ENCODE data around the gene DIAPH2. TPM values are rescaled to one million over a fixed set of nuclear protein-coding genes. Genes with fewer than 3 reads are reported as not detected.

The DIAPH2 gene
- total RNA-seq, 1 donor from 2014 or later: 34.2 TPM

DNA sequence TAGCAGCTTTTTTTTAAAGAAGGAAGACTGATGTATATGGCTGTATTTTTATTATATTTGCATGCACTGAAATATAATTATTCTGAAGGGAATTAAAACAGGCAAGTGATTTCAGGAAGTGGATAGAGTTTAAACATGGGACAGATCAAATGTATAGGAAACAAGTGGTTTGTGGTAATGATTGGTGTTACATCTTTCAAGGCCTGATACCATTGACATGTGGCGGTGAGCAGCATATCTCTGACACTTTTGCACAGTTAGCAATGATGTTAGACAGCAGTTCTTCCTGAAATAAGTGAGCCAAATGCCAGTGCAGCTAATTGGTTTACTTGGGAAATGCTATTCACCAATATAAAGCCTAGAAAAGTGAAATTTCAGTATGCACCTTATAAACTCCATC, 471.2 kb downstream of the DIAPH2 start:
- intact Hi-C loops (cut with DNase I): no loop called here
- DNase-seq (no peak), ATAC-seq (no peak)

DNA sequence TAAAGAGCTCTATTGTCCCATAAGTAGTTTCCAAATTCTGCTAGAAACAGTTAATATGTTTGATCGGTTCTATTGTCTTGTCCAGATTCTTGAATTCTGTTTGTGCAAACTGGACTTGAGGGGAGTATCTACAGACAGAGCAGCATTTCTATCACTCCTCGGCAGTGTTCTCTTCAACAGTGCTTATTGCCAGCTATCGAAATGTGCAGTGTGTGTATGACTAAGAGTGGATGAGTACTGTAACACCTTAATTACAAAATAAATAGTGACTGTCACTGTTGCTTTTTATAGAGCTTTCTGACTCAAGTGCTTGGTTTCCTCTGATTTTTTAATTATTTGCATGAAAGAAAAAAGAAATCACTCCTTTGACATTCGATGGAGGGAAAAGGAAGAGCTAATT, 473.6 kb downstream of the DIAPH2 start:
- intact Hi-C loops (cut with DNase I): no loop called here
- DNase-seq (no peak), ATAC-seq (no peak)
- TF ChIP-seq, protein P1, sequence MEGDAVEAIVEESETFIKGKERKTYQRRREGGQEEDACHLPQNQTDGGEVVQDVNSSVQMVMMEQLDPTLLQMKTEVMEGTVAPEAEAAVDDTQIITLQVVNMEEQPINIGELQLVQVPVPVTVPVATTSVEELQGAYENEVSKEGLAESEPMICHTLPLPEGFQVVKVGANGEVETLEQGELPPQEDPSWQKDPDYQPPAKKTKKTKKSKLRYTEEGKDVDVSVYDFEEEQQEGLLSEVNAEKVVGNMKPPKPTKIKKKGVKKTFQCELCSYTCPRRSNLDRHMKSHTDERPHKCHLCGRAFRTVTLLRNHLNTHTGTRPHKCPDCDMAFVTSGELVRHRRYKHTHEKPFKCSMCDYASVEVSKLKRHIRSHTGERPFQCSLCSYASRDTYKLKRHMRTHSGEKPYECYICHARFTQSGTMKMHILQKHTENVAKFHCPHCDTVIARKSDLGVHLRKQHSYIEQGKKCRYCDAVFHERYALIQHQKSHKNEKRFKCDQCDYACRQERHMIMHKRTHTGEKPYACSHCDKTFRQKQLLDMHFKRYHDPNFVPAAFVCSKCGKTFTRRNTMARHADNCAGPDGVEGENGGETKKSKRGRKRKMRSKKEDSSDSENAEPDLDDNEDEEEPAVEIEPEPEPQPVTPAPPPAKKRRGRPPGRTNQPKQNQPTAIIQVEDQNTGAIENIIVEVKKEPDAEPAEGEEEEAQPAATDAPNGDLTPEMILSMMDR (IDR thresholded peaks at IDR 0.05): no peak
- no peak overlapping the region for H3K27ac ChIP-seq
- no peaks in the 10 kb centered on the region for H3K4me1 ChIP-seq
- H3K27me3 ChIP-seq (ENCODE audit: low read depth): no peaks in the 10 kb centered on the region
- H3K36me3 ChIP-seq: no peaks in the 10 kb centered on the region
- no peaks in the 10 kb centered on the region for H3K9me3 ChIP-seq
- H3K4me3 ChIP-seq: no peak overlapping the region

More for the DNA sequence above, 471.2 kb downstream of the DIAPH2 start:
- H3K36me3 ChIP-seq: no peaks in the 10 kb centered on the region
- TF ChIP-seq, protein P1 (IDR thresholded peaks at IDR 0.05): no peak
- H3K4me3 ChIP-seq: no peak overlapping the region
- no peak overlapping the region for H3K27ac ChIP-seq
- H3K27me3 ChIP-seq (ENCODE audit: low read depth): no peaks in the 10 kb centered on the region
- no peaks in the 10 kb centered on the region for H3K4me1 ChIP-seq
- no peaks in the 10 kb centered on the region for H3K9me3 ChIP-seq

DNA sequence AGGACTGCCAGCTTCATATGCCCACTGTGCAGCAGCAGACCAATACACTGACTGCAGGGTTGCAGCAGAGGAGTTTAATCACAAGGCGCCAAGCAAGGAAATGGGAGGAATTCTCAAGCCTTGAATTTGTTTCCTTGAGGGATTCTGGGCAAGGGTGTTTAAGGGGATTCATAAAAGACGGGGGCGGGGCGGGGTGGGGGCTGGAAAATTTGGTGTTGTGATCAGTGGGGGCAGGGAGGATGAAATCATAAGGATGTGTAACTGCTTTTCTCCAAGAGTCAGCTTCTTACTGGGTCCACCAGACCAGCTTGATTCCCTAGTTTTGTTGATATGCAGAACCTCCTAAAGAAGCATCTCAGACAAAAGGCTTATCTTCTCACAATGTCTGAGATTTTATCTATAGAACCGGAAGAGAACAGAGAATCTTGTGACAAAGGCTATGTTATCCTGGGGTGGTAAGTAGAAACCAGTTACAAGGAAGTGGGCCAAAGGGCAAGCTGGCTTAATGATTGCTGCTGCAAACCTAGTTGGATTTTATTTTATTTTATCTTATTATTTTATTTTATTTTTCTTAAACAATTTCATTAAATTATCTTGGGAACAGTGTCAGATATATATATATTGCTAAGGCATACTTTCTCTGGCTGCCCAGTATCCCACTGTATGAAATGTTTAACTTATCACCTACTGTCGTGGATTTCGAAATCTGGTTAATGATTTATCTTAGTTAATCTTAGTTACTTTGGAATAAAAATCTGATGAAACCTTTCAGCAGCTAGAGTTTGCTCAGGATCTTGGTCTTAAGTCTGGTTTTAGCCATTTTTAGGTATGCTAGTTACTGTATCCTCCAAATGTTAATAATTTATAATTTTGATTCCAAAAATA, 475.5 kb downstream of the DIAPH2 start:
- no peak overlapping the region for H3K27ac ChIP-seq
- no peaks in the 10 kb centered on the region for H3K36me3 ChIP-seq
- H3K27me3 ChIP-seq (ENCODE audit: low read depth): no peaks in the 10 kb centered on the region
- ATAC-seq (no peak), DNase-seq (no peak)
- H3K4me3 ChIP-seq: no peak overlapping the region
- TF ChIP-seq, protein P1 (IDR thresholded peaks at IDR 0.05): no peak
- H3K9me3 ChIP-seq: no peaks in the 10 kb centered on the region
- intact Hi-C loops (cut with DNase I): no loop called here
- no peaks in the 10 kb centered on the region for H3K4me1 ChIP-seq

DNA sequence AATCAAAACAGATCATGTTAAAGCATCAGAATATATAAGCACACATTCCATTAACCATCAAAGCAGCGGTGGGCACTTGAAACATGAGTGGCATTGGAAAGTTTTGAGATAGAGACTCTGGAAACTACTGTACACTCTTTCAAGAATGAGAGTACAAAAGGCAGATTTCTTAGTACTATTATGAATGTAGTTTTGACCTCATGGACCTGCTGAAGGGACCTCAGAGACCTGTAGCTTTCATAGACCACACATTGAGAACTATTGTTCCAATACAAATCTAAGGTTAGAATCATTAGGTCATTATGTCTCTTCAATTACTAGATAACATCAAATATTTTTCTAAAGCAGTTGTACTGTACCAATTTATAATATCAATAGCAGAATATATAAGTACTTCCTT, 482.7 kb downstream of the DIAPH2 start:
- intact Hi-C loops (cut with DNase I): no loop called here
- Histone ChIP-seq H3K9me3 (no peaks in the 10 kb centered on the region), H3K4me1 (no peaks in the 10 kb centered on the region), H3K4me3 (no peak overlapping the region), H3K36me3 (no peaks in the 10 kb centered on the region), H3K27ac (no peak overlapping the region), H3K27me3 (ENCODE audit: low read depth) (no peaks in the 10 kb centered on the region)
- ATAC-seq (no peak), DNase-seq (no peak)
- TF ChIP-seq, protein P1 (IDR thresholded peaks at IDR 0.05): no peak

DNA sequence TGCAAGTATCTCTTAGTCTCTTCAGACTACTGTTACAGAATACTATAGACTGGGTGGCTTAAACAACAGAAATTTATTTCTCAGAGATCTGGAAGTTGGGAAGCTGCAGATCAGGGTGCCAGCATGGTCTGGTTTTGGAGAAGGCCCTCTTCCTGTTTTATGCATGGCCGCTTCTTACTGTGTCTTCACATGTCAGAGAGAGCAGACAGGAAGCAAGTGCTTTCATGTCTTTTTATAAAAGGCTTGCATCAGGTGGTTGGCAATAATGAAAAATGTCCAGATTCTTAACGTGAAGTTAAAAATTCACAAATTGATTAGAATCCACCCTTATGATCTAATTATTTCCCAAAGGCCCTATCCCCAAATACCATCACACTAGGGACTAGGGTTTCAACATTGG, 484.0 kb downstream of the DIAPH2 start:
- intact Hi-C loops (cut with DNase I): no loop called here
- H3K4me1 ChIP-seq: no peaks in the 10 kb centered on the region
- no peaks in the 10 kb centered on the region for H3K9me3 ChIP-seq
- DNase-seq (no peak), ATAC-seq (no peak)
- no peaks in the 10 kb centered on the region for H3K27me3 ChIP-seq (ENCODE audit: low read depth)
- H3K4me3 ChIP-seq: no peak overlapping the region
- no peak overlapping the region for H3K27ac ChIP-seq
- H3K36me3 ChIP-seq: no peaks in the 10 kb centered on the region
- TF ChIP-seq, protein P1 (IDR thresholded peaks at IDR 0.05): no peak

Data from lower lobe of right lung (tissue), 2 donors.